Muscle layer of duodenum (tissue), 2 donors: ENCODE results near the gene FNDC7.
"Not testable (repeated sequence)": the region's sequence is repeated elsewhere in the genome, so short reads cannot be mapped to it uniquely, and the experiment has no call there.

Source experiments
- H3K27ac ChIP-seq: one replicate; pipeline ENCODE4 v1.7.0; 2013; ENCODE audit warnings: mild to moderate bottlenecking, low read length
- H3K27me3 ChIP-seq: one replicate; pipeline ENCODE4 v1.7.0; 2013; ENCODE audit warnings: low read depth, mild to moderate bottlenecking, control low read depth, low read length
- H3K36me3 ChIP-seq, 2 donors: one replicate each; pipeline ENCODE4 v1.7.0; 2013; ENCODE audit warnings: low read length in 2 of 2, control low read depth in 1 of 2, mild to moderate bottlenecking in 1 of 2; ENCODE audit not compliant: insufficient read depth in 2 of 2, control insufficient read depth in 1 of 2
- H3K4me1 ChIP-seq, 2 donors: one replicate each; pipeline ENCODE4 v1.7.0; 2013; ENCODE audit warnings: low read length in 2 of 2, mild to moderate bottlenecking in 2 of 2, control low read depth in 1 of 2, moderate library complexity in 1 of 2; ENCODE audit not compliant: insufficient read depth in 2 of 2, control insufficient read depth in 1 of 2
- H3K4me3 ChIP-seq, 2 donors: one replicate each; pipeline ENCODE4 v1.7.0; 2013; ENCODE audit warnings: low read length in 2 of 2, low read depth in 1 of 2, mild to moderate bottlenecking in 1 of 2
- H3K9me3 ChIP-seq, 2 donors: one replicate each; pipeline ENCODE4 v1.7.0; 2013; ENCODE audit warnings: low read length in 2 of 2, control low read depth in 1 of 2, mild to moderate bottlenecking in 1 of 2; ENCODE audit not compliant: control insufficient read depth in 1 of 2
- donor health status: healthy.

The FNDC7 gene

GRCh38 chr1:108701176-108701849 is 11.4 kb upstream of the FNDC7 start:
- Histone ChIP-seq H3K4me3 (no peak overlapping the region), H3K36me3 (peaks cover 51% of the 10 kb centered on the region in 2 donors), H3K9me3 (no peaks in the 10 kb centered on the region), H3K27ac (no peak overlapping the region), H3K4me1 (peaks cover 0 to 9% of the 10 kb centered on the region in 2 donors), H3K27me3 (no peaks in the 10 kb centered on the region)

GRCh38 chr1:108702109-108702508 is 10.6 kb upstream of the FNDC7 start:
- H3K27me3 ChIP-seq, H3K9me3 ChIP-seq, H3K4me1 ChIP-seq, H3K27ac ChIP-seq, H3K4me3 ChIP-seq: not testable (repeated sequence)
- H3K36me3 ChIP-seq: peaks cover 43% of the 10 kb centered on the region in 2 donors

- Histone ChIP-seq H3K36me3 (peaks cover 25 to 26% of the 10 kb centered on the region in 2 donors), H3K4me3 (no peak overlapping the region), H3K27ac (no peak overlapping the region), H3K9me3 (no peaks in the 10 kb centered on the region), H3K27me3 (no peaks in the 10 kb centered on the region), H3K4me1 (peaks cover 0 to 9% of the 10 kb centered on the region in 2 donors)
Measured at GRCh38 chr1:108703939-108704338, 8.8 kb upstream of the FNDC7 start.

- no peak overlapping the region for H3K27ac ChIP-seq
- H3K27me3 ChIP-seq: no peaks in the 10 kb centered on the region
- H3K4me3 ChIP-seq: no peak overlapping the region
- H3K4me1 ChIP-seq: peaks cover 0 to 9% of the 10 kb centered on the region in 2 donors
- H3K36me3 ChIP-seq: peaks cover 19 to 20% of the 10 kb centered on the region in 2 donors
- no peaks in the 10 kb centered on the region for H3K9me3 ChIP-seq
Measured at GRCh38 chr1:108704496-108704895, 8.2 kb upstream of the FNDC7 start.

- no peaks in the 10 kb centered on the region for H3K27me3 ChIP-seq
- H3K4me1 ChIP-seq: peaks cover 0 to 9% of the 10 kb centered on the region in 2 donors
- peaks cover 0 to 5% of the 10 kb centered on the region in 2 donors for H3K36me3 ChIP-seq
- no peak overlapping the region for H3K27ac ChIP-seq
- H3K4me3 ChIP-seq: no peak overlapping the region
- no peaks in the 10 kb centered on the region for H3K9me3 ChIP-seq
Measured at GRCh38 chr1:108706643-108707042, 6.1 kb upstream of the FNDC7 start.

GRCh38 chr1:108708691-108709660 is 3.7 kb upstream of the FNDC7 start:
- no peaks in the 10 kb centered on the region for H3K36me3 ChIP-seq
- H3K4me1 ChIP-seq: peaks cover 0 to 9% of the 10 kb centered on the region in 2 donors
- no peaks in the 10 kb centered on the region for H3K27me3 ChIP-seq
- H3K9me3 ChIP-seq: no peaks in the 10 kb centered on the region
- no peak overlapping the region for H3K27ac ChIP-seq
- no peak overlapping the region for H3K4me3 ChIP-seq

- Histone ChIP-seq H3K9me3 (no peaks in the 10 kb centered on the region), H3K36me3 (peaks cover 0 to 3% of the 10 kb centered on the region in 2 donors), H3K27me3 (no peaks in the 10 kb centered on the region), H3K4me1 (no peaks in the 10 kb centered on the region), H3K27ac (no peak overlapping the region), H3K4me3 (no peak overlapping the region)
Measured at GRCh38 chr1:108715932-108716331, 3.2 kb downstream of the FNDC7 start.

GRCh38 chr1:108716437-108717230 is 3.9 kb downstream of the FNDC7 start:
- Histone ChIP-seq H3K4me1 (no peaks in the 10 kb centered on the region), H3K27me3 (no peaks in the 10 kb centered on the region), H3K9me3 (no peaks in the 10 kb centered on the region), H3K4me3 (no peak overlapping the region), H3K36me3 (peaks cover 0 to 3% of the 10 kb centered on the region in 2 donors), H3K27ac (no peak overlapping the region)

- Histone ChIP-seq H3K4me3 (no peak overlapping the region), H3K27me3 (no peaks in the 10 kb centered on the region), H3K9me3 (no peaks in the 10 kb centered on the region), H3K27ac (no peak overlapping the region), H3K4me1 (no peaks in the 10 kb centered on the region), H3K36me3 (peaks cover 0 to 3% of the 10 kb centered on the region in 2 donors)
Measured at GRCh38 chr1:108717774-108718316, 5.1 kb downstream of the FNDC7 start.

- H3K4me1 ChIP-seq: no peaks in the 10 kb centered on the region
- peaks cover 0 to 3% of the 10 kb centered on the region in 2 donors for H3K36me3 ChIP-seq
- H3K4me3 ChIP-seq: no peak overlapping the region
- no peaks in the 10 kb centered on the region for H3K27me3 ChIP-seq
- H3K27ac ChIP-seq: no peak overlapping the region
- no peaks in the 10 kb centered on the region for H3K9me3 ChIP-seq
Measured at GRCh38 chr1:108718927-108719655, 6.4 kb downstream of the FNDC7 start.
